HG02571 (cell line): Measurements from ENCODE around the gene XIAP.

Experiments used
- ATAC-seq: cut with Tn5 transposase; IDR thresholded peaks from one replicate; pipeline ENCODE4 v1.9.1; 2021; ENCODE audit warnings: mild to moderate bottlenecking, moderate library complexity; ENCODE audit not compliant: unreplicated experiment

XIAP gene

DNA sequence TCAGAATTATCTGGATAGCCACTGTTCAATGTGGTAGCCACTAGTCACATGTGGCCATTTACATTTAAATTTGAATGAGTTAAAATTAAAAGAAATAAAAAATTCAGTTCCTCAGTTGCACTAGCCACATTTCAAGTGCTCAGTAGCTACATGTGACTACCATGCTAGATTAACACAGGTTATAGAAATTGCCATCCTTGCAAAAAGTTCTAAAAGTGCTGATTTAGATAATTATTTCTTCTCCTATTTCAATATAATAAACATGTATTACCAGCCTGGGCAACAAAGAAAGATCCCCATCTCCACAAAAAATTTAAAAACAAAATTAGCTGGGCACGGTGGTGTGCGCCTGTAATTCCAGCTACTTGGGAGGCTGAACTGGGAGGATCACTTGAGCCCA is 90.0 kb downstream of the XIAP start:
- ATAC-seq, result no peak

DNA sequence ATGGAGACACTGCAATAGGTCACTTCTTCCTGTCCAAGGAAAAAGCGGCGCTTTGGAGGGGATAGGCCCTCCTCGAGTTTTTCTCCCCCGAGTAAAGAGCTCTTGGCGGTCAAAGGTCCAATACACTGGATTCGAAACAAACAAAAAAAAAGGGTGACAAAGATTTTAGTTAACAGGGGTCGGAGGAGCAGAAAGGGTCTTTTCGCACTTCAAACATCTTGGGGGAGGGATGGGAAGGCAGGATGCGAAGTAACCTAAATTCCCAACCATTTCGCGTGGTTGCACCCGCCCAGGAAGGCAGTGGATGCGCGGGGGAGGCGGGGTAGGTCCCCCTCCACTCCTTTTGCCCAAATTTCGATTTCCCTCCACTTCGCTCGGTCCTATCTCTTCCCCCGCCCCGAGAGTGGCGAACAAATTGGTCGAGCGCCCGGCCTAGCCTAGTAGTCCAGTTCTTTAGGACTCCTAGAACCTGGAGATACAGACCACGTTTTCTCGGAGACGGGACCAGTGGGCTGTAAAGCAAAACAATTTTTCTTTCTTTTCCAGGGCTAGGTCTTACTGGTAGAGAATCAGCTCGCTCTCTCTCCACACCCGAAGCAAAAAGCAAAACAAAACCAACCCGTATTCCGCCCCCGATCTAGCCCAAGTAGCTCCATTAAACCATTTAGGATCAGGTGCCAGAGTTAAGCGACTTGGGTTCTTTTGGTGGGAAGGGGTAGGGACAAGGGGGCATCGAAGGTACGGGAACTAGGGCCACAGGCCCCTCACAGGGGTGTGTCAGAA is 99.6 kb downstream of the XIAP start:
- no peak for ATAC-seq

DNA sequence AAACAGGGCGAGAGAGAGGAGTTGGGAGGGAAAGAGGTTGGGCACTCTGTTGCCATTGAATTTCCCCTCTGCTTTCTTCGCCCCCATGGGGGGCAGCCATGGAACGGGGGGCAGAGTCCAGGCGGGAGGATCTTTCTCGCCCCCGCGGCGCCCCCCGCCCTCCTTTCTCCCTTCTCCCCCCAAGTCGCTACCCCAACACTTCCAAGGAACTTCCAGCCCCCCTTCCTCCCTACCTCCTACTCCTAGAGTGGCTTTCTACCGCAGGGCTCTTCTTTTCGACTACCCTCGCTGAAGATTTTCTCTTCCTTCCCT is 101.1 kb downstream of the XIAP start:
- ATAC-seq, result no peak

DNA sequence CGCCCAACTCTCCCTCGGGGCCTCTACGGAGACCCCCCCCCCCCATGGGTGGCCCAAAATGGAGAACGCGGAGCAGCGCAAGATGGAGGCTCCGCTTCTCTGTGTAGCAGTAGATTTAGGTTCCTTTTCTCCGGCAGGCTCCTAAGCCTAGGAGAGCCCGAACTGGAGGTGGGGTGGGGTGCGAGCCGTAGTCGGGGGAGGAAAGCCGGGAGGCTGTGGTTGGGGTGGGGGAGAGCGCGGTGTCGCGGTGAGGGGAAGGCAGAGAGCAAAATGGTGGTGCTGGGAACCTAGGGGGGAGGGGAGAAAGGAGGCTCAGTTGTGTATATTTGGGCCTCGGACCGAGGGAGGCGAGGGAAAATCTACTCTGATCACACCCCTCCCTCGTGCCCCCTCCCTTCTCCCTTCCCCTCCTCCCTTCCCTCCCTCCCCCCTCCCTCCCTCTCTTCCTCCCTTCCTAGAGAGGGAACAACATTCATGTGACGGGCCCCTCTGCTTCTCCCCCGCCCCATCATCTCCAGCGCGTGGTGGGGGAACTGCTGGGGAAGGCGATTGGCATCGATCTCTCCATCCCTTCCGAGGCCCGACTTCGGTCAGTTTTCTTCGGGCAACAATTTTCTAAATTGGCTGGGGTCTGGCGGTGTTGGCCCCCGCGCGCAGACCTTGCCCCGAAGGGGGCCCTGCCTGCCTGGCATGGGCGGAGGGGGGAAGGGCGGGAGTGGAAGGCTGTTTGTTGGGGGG is 101.6 kb downstream of the XIAP start, which contains the start of gene STAG2:
Gene STAG2 (plus strand): TSS at position 439 of the 738 bp plus-strand sequence. CDS start 60,922 bp downstream, outside the sequence.
- no peak for ATAC-seq

DNA sequence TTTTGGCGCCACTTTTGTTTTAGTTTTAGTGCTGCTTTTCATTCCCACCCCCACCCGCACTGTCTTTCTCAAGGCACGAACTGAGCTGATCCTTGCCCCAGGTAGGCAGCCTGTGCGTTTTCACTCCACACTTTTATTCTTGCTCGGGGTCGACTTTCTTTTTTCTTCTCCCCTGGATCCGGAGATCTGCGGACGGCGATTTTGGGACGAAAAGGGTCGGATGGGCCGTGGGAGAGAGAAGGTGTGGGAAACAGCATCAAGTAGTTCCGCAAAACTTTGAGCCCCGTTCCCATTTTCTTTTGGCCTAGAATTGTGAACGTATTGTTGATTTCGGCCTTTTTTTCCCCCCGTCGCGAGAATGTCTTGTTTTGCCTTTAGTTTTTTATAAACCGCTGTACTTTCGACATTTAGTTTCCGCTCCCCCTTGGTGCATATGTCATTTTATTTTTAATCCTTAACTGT is 102.2 kb downstream of the XIAP start:
- ATAC-seq, result no peak

DNA sequence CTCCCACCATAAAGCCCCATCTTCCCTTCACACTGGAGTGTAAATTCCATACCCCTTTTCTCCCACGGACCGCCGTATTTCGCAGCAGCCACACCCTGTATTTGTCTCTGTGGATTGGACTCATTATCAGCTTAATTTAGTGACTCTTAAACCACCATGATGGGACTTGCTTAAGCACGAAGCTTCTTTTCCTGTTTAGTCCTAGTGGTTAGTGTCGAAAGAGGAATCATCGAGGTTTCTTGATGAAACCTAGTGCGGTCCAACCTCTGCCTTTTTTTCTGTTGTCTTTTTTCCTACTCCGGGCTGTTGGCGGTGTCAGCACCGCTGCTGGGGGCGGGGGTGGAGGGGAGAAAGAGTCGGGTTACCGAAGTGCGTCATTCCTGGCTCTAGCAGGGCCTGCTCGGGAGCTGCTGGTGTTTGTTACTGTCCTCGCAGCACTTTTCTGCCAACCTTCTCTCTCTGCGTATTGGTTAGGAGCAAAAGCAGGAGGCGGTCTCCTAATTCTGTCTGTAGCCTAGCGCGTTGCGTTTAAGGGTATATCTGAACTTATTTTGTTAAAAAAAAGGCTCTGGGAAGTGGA is 103.0 kb downstream of the XIAP start:
- peak; percentile 57 for ATAC-seq
